Testis (tissue), 2 donors: ENCODE data around the gene CLDN3.

Experiments
- CTCF ChIP-seq, 3 experiments: fragments of 450-650 bp in 2 of 3; fragments of 200-600 bp in 1 of 3; sonication (generic) in 1 of 3; IDR thresholded peaks; one replicate each; pipeline ENCODE4 v1.5.1; 2016 to 2019; ENCODE audit warnings: antibody characterized with exemption in 3 of 3, mild to moderate bottlenecking in 2 of 3, moderate library complexity in 1 of 3
- POLR2A ChIP-seq: fragments of 450-650 bp; IDR thresholded peaks from one replicate; pipeline ENCODE4 v1.6.1; 2017; ENCODE audit warnings: antibody characterized with exemption, mild to moderate bottlenecking, moderate library complexity

GRCh38 chr7:73742753-73743641, 27.1 kb downstream of the CLDN3 start:
- no peak for TF ChIP-seq POLR2A
- TF ChIP-seq CTCF (IDR thresholded peaks at IDR 0.05) = no peak
